LHCN-M2 (cell line): ENCODE measurements around the gene CDK6. TPM values are rescaled to one million over a fixed set of nuclear protein-coding genes. Genes with fewer than 3 reads are reported as not detected.

Source experiments
- DNase-seq: peaks from one replicate; pipeline ENCODE4 v3.0.0-alpha.2; 2012; ENCODE audit warnings: low read depth
- total RNA-seq: library from RNA; depleted of rRNA; stranded (reverse); fragments of >200 nt; gene quantifications from 2 replicates; pipeline ENCODE4 v1.2.3, GENCODE V29; 2014

The CDK6 gene
- total RNA-seq, 1 experiment from 2014 or later = 66.1 TPM

- DNase-seq = no peak
Measured at GRCh38 chr7:92737706-92738105, 98.7 kb downstream of the CDK6 start.

GRCh38 chr7:92736870-92737269 is 99.5 kb downstream of the CDK6 start:
- DNase-seq = no peak

- peak; percentile 81 for DNase-seq
Measured at GRCh38 chr7:92735707-92736106, 100.7 kb downstream of the CDK6 start.

- no peak for DNase-seq
Measured at GRCh38 chr7:92732316-92733036, 103.9 kb downstream of the CDK6 start.

- DNase-seq = peak; percentile 68
Measured at GRCh38 chr7:92731335-92732063, 104.9 kb downstream of the CDK6 start.

GRCh38 chr7:92730808-92731207 is 105.6 kb downstream of the CDK6 start:
- peak; percentile 42 for DNase-seq

GRCh38 chr7:92729751-92730150 is 106.6 kb downstream of the CDK6 start:
- DNase-seq = no peak

- no peak for DNase-seq
Measured at GRCh38 chr7:92729172-92729571, 107.2 kb downstream of the CDK6 start.

GRCh38 chr7:92727755-92728154 is 108.6 kb downstream of the CDK6 start:
- peak; percentile 62 for DNase-seq

GRCh38 chr7:92725161-92725925 is 111.0 kb downstream of the CDK6 start:
- no peak for DNase-seq

GRCh38 chr7:92723943-92724342 is 112.4 kb downstream of the CDK6 start:
- peak; percentile 43 for DNase-seq

GRCh38 chr7:92723205-92723604 is 113.2 kb downstream of the CDK6 start:
- DNase-seq = peak; percentile 63

GRCh38 chr7:92722541-92722940 is 113.8 kb downstream of the CDK6 start:
- peak; percentile 45 for DNase-seq

GRCh38 chr7:92720604-92721350 is 115.6 kb downstream of the CDK6 start:
- DNase-seq = peak; percentile 92

- peak; percentile 95 for DNase-seq
Measured at GRCh38 chr7:92717993-92718716, 118.2 kb downstream of the CDK6 start.

GRCh38 chr7:92717623-92717992 is 118.8 kb downstream of the CDK6 start:
- DNase-seq = peak; percentile 82

GRCh38 chr7:92716825-92717580 is 119.4 kb downstream of the CDK6 start:
- no peak for DNase-seq

GRCh38 chr7:92715963-92716362 is 120.4 kb downstream of the CDK6 start:
- no peak for DNase-seq

- DNase-seq = no peak
Measured at GRCh38 chr7:92714767-92715166, 121.6 kb downstream of the CDK6 start.

GRCh38 chr7:92714280-92714679 is 122.1 kb downstream of the CDK6 start:
- DNase-seq = no peak
